ENCODE results near the gene POLR2J.

POLR2J gene

GRCh38 chr7:102444961-102445673, 33.6 kb downstream of the POLR2J start:
- no peak for DNase-seq (ENCODE audit: low read depth in 1 of 2, low spot score in 1 of 2)

- no peak for DNase-seq (ENCODE audit: low read depth in 1 of 2, low spot score in 1 of 2)
Measured at GRCh38 chr7:102439963-102440795, 38.5 kb downstream of the POLR2J start.

- DNase-seq (ENCODE audit: low read depth in 1 of 2, low spot score in 1 of 2), result no peak
Measured at GRCh38 chr7:102436118-102436517, 42.6 kb downstream of the POLR2J start.

- no peak for DNase-seq (ENCODE audit: low read depth in 1 of 2, low spot score in 1 of 2)
Measured at GRCh38 chr7:102434039-102434486, 44.7 kb downstream of the POLR2J start.

GRCh38 chr7:102433219-102434038, 45.3 kb downstream of the POLR2J start, which contains the start of gene ORAI2:
Gene ORAI2, plus strand, starts transcription at chr7:102433575. Its CDS starts 5,382 bp downstream, at chr7:102438957.
- peak; percentile 65 to 83 for DNase-seq (ENCODE audit: low read depth in 1 of 2, low spot score in 1 of 2)

GRCh38 chr7:102432442-102433218, 46.1 kb downstream of the POLR2J start:
- no peak for DNase-seq (ENCODE audit: low read depth in 1 of 2, low spot score in 1 of 2)

- peak; percentile 44 to 46 for DNase-seq (ENCODE audit: low read depth in 1 of 2, low spot score in 1 of 2)
Measured at GRCh38 chr7:102431617-102432298, 47.0 kb downstream of the POLR2J start.

GRCh38 chr7:102429141-102429899, 49.4 kb downstream of the POLR2J start:
- DNase-seq (ENCODE audit: low read depth in 1 of 2, low spot score in 1 of 2), result no peak

GRCh38 chr7:102427019-102427405, 51.7 kb downstream of the POLR2J start:
- no peak for DNase-seq (ENCODE audit: low read depth in 1 of 2, low spot score in 1 of 2)

GRCh38 chr7:102426268-102427018, 52.3 kb downstream of the POLR2J start:
- DNase-seq (ENCODE audit: low read depth in 1 of 2, low spot score in 1 of 2), result peak in 1 of 2 donors; percentile 57

GRCh38 chr7:102425639-102426267, 53.0 kb downstream of the POLR2J start:
- DNase-seq (ENCODE audit: low read depth in 1 of 2, low spot score in 1 of 2), result peak; percentile 62 to 74

- no peak for DNase-seq (ENCODE audit: low read depth in 1 of 2, low spot score in 1 of 2)
Measured at GRCh38 chr7:102424787-102425218, 53.9 kb downstream of the POLR2J start.

GRCh38 chr7:102424129-102424551, 54.6 kb downstream of the POLR2J start:
- DNase-seq (ENCODE audit: low read depth in 1 of 2, low spot score in 1 of 2), result no peak

All from activated T-helper 1 cell treated with anti-CD3 and anti-CD28 coated beads, Interleukin-2, amount 50 U/mL, for 16 hours (primary cell).